Spleen (tissue), 11 donors: ENCODE results near the gene SUCLA2. TPM values are rescaled to one million over a fixed set of nuclear protein-coding genes. Genes with fewer than 3 reads are reported as not detected.

Experiments
- DNase-seq: peaks from one replicate; pipeline ENCODE4 v3.0.0-alpha.2; 2020
- H3K27ac ChIP-seq, 8 donors: fragments of 200-600 bp; sonication (generic) in 7 of 8; 1 replicate in 4 of 8; 2 replicates in 4 of 8; pipeline versions ENCODE4 v1.5.0 to v1.8.0; 2016 to 2021; ENCODE audit warnings: inconsistent platforms in 4 of 8, mild to moderate bottlenecking in 4 of 8, moderate library complexity in 1 of 8
- H3K27me3 ChIP-seq, 7 donors: fragments of 200-600 bp; sonication (generic) in 6 of 7; replicated peaks in 1 of 7; 1 replicate in 4 of 7; 2 replicates in 3 of 7; pipeline versions ENCODE4 v1.5.0 to v1.8.0; 2016 to 2021; ENCODE audit warnings: inconsistent platforms in 3 of 7, mild to moderate bottlenecking in 1 of 7
- H3K36me3 ChIP-seq, 6 donors: fragments of 200-600 bp; sonication (generic) in 5 of 6; 1 replicate in 4 of 6; 2 replicates in 2 of 6; pipeline versions ENCODE4 v1.5.0 to v1.8.0; 2016 to 2021; ENCODE audit warnings: inconsistent platforms in 2 of 6
- H3K4me1 ChIP-seq, 6 donors: fragments of 200-600 bp; sonication (generic) in 5 of 6; 1 replicate in 3 of 6; 2 replicates in 3 of 6; pipeline versions ENCODE4 v1.5.0 to v1.8.0; 2016 to 2021; ENCODE audit warnings: inconsistent platforms in 3 of 6
- H3K4me3 ChIP-seq, 8 donors: fragments of 200-600 bp; sonication (generic) in 7 of 8; 1 replicate in 4 of 8; 2 replicates in 4 of 8; pipeline versions ENCODE4 v1.5.0 to v1.8.0; 2016 to 2021; ENCODE audit warnings: inconsistent platforms in 4 of 8, mild to moderate bottlenecking in 4 of 8, moderate library complexity in 2 of 8
- H3K9me3 ChIP-seq, 8 donors: fragments of 200-600 bp; sonication (generic) in 7 of 8; 1 replicate in 4 of 8; 2 replicates in 4 of 8; pipeline versions ENCODE4 v1.5.0 to v1.8.0; 2016 to 2021; ENCODE audit warnings: inconsistent platforms in 4 of 8
- POLR2A ChIP-seq, 3 donors: fragments of 450-650 bp; IDR thresholded peaks; one replicate each; pipeline ENCODE4 v1.5.1; 2017; ENCODE audit warnings: antibody characterized with exemption in 3 of 3, mild to moderate bottlenecking in 1 of 3
- POLR2AphosphoS5 ChIP-seq, 3 donors: sonication (generic); formaldehyde crosslinking; IDR thresholded peaks; one replicate each; pipeline ENCODE4 v1.5.1; 2017; ENCODE audit warnings: antibody characterized with exemption in 3 of 3
- WGBS, 5 donors: extraction: QIAGEN DNeasy Blood & Tissue Kit in 3 of 5; methylation state at CpG; one replicate each; pipeline versions ENCODE4 v1.1.5 to v1.1.7; 2013 to 2018; 5-methylcytosine and 5-hydroxymethylcytosine counted together
- intact Hi-C: fragments of 100-400 bp; cut with DNase I; formaldehyde crosslinking; loops from one replicate; pipeline ENCODE4 v1.15.0; 2023; ENCODE audit warnings: low total_unique reads
- polyA plus RNA-seq, 3 donors: library from polyadenylated mRNA; stranded (reverse); fragments of 200-250 nt; gene quantifications; one replicate each; pipeline ENCODE4 v1.2.1, GENCODE V29; 2013
- total RNA-seq, 7 donors: library from RNA; depleted of rRNA in 3 of 7; stranded (reverse); fragments of >200 nt in 3 of 7; fragmentation: NEBNext Ultra II Directional in 4 of 7; extraction: Animal tissue kit (Norgen Biotek cat#: 25700) in 4 of 7; gene quantifications; one replicate each; pipeline versions ENCODE4 v1.1.0 to v1.2.1, GENCODE V29; 2016 to 2021
- TF ChIP-seq, protein P1 (sequence below), 11 experiments: fragments of 200-600 bp in 7 of 11; fragments of 450-650 bp in 4 of 11; sonication (generic) in 4 of 11; IDR thresholded peaks in 8 of 11; conservative IDR thresholded peaks in 3 of 11; 1 replicate in 7 of 11; 2 replicates in 4 of 11; pipeline versions ENCODE4 v1.4.0 to v1.8.0; 2016 to 2021; ENCODE audit warnings: antibody characterized with exemption in 11 of 11, inconsistent platforms in 4 of 11, mild to moderate bottlenecking in 1 of 11
- donor health status: healthy with polysubstance abuse.
- donor health status: DM: no; HTN: no; CAD: no; lungs with moderate emphysema.
- donor health status: DM: no; HTN: no; CAD: no.
- donor health status: Bipolar disorder and iron deficiency.
- donor health status: healthy.
- donor health status: DM: no; HTN: no; CAD: no.
- donor health status: DM: yes; HTN: yes; CAD: no.

SUCLA2 gene
- total and polyA plus RNA-seq, 10 donors, result 14.4 to 49.6 (median 31.5) TPM

- Histone ChIP-seq H3K27me3 (no peaks in the 10 kb centered on the region), H3K9me3 (peaks cover 3 to 53% (median 47%) of the 10 kb centered on the region in 8 donors), H3K4me1 (no peaks in the 10 kb centered on the region), H3K4me3 (no peak overlapping the region), H3K27ac (no peak overlapping the region), H3K36me3 (peaks cover 0 to 99% (median 50%) of the 10 kb centered on the region in 6 donors)
- intact Hi-C loops, result no loop called here
- no peak for DNase-seq
- 79 to 98% (median 95%) methylated on average over 4 of the region's 4 CpGs for WGBS, 5 donors
- TF ChIP-seq, protein P1, sequence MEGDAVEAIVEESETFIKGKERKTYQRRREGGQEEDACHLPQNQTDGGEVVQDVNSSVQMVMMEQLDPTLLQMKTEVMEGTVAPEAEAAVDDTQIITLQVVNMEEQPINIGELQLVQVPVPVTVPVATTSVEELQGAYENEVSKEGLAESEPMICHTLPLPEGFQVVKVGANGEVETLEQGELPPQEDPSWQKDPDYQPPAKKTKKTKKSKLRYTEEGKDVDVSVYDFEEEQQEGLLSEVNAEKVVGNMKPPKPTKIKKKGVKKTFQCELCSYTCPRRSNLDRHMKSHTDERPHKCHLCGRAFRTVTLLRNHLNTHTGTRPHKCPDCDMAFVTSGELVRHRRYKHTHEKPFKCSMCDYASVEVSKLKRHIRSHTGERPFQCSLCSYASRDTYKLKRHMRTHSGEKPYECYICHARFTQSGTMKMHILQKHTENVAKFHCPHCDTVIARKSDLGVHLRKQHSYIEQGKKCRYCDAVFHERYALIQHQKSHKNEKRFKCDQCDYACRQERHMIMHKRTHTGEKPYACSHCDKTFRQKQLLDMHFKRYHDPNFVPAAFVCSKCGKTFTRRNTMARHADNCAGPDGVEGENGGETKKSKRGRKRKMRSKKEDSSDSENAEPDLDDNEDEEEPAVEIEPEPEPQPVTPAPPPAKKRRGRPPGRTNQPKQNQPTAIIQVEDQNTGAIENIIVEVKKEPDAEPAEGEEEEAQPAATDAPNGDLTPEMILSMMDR (IDR thresholded peaks at IDR 0.05 in 8 of 11, conservative IDR thresholded peaks at IDR 0.05 in 3 of 11), result no peak
- TF ChIP-seq POLR2AphosphoS5 (IDR thresholded peaks at IDR 0.05), result no peak
Measured at GRCh38 chr13:47959468-47960247, 41.4 kb downstream of the SUCLA2 start.

DNA sequence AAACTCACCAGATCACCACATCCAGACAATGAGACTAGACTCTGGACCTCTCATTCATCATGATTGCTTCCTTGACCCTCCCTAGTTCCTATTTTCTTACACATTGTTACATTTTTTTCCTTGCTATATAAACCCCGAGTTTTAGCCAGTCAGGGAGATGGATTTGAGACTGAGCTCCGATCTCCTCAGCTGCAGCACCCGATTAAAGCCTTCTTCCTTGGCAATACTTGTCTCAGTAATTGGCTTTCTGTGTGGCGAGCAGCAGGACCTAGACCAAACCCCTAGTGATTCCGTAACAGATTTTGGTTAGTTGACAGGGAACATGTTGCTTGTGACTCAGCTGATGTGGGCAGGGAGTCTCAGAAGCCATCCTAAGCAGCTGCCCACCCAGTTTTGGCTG, 44.0 kb downstream of the SUCLA2 start:
- Histone ChIP-seq H3K4me3 (no peak overlapping the region), H3K27ac (no peak overlapping the region), H3K4me1 (no peaks in the 10 kb centered on the region), H3K27me3 (no peaks in the 10 kb centered on the region), H3K36me3 (peaks cover 0 to 99% (median 45%) of the 10 kb centered on the region in 6 donors), H3K9me3 (peaks cover 3 to 53% (median 47%) of the 10 kb centered on the region in 8 donors)
- intact Hi-C loops, result no loop called here
- WGBS, 5 donors, result 91 to 97% (median 96%) methylated on average over 5 of the region's 5 CpGs
- no peak for DNase-seq
- TF ChIP-seq, protein P1 (IDR thresholded peaks at IDR 0.05 in 8 of 11, conservative IDR thresholded peaks at IDR 0.05 in 3 of 11), result no peak
- no peak for TF ChIP-seq POLR2A (IDR thresholded peaks at IDR 0.05)
- TF ChIP-seq POLR2AphosphoS5 (IDR thresholded peaks at IDR 0.05), result no peak

GRCh38 chr13:47955836-47956235, 45.2 kb downstream of the SUCLA2 start:
- WGBS, 5 donors, result 75 to 90% (median 81%) methylated on average over 2 of the region's 2 CpGs
- Histone ChIP-seq H3K36me3 (peaks cover 0 to 99% (median 39%) of the 10 kb centered on the region in 6 donors), H3K4me3 (no peak overlapping the region), H3K27ac (no peak overlapping the region), H3K9me3 (peaks cover 3 to 52% (median 45%) of the 10 kb centered on the region in 8 donors), H3K4me1 (no peaks in the 10 kb centered on the region), H3K27me3 (no peaks in the 10 kb centered on the region)
- DNase-seq, result no peak
- intact Hi-C loops, result no loop called here
- TF ChIP-seq, protein P1 (IDR thresholded peaks at IDR 0.05 in 8 of 11, conservative IDR thresholded peaks at IDR 0.05 in 3 of 11), result no peak
- no peak for TF ChIP-seq POLR2AphosphoS5 (IDR thresholded peaks at IDR 0.05)

GRCh38 chr13:47949799-47950198, 51.3 kb downstream of the SUCLA2 start:
- Histone ChIP-seq H3K9me3 (no peaks in the 10 kb centered on the region), H3K27me3 (no peaks in the 10 kb centered on the region), H3K4me1 (no peaks in the 10 kb centered on the region), H3K36me3 (peaks cover 0 to 99% (median 33%) of the 10 kb centered on the region in 6 donors), H3K4me3 (no peak overlapping the region), H3K27ac (no peak overlapping the region)
- WGBS, 5 donors, result 88 to 96% (median 95%) methylated on average over 2 of the region's 2 CpGs
- TF ChIP-seq, protein P1 (IDR thresholded peaks at IDR 0.05 in 8 of 11, conservative IDR thresholded peaks at IDR 0.05 in 3 of 11), result no peak
- TF ChIP-seq POLR2A (IDR thresholded peaks at IDR 0.05), result no peak
- TF ChIP-seq POLR2AphosphoS5 (IDR thresholded peaks at IDR 0.05), result no peak
- no peak for DNase-seq
- intact Hi-C loops, result no loop called here
